Activated CD8-positive, alpha-beta memory T cell treated with anti-CD3 and anti-CD28 coated beads, Interleukin-2, amount 50 U/mL, for 24 hours (primary cell): ENCODE results near the gene GNA14.
"Not testable (repeated sequence)": the region's sequence is repeated elsewhere in the genome, so short reads cannot be mapped to it uniquely, and the experiment has no call there.

Source experiments
- DNase-seq: peaks from one replicate; pipeline ENCODE4 v3.0.0-alpha.2; 2020; ENCODE audit errors: extremely low read depth

GNA14 gene

DNA sequence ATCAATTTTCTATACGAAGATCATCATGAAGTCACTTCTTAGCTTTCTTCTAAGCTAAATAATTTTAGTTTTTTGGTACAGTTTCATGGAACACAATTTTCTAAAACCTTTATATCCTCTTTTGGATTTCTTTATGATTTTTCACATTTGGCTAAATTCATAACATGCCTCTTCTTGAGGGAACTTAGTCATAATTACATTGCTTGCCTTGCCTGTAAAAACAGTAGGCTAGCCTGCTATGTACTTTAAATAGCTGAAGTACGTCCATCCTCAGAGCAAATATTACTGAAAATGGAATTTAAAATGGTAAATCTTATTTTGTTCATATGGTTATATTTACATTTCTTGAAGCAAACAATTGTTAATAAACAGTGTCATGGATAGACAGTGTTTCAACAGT is 245.8 kb downstream of the GNA14 start:
- no peak for DNase-seq

DNA sequence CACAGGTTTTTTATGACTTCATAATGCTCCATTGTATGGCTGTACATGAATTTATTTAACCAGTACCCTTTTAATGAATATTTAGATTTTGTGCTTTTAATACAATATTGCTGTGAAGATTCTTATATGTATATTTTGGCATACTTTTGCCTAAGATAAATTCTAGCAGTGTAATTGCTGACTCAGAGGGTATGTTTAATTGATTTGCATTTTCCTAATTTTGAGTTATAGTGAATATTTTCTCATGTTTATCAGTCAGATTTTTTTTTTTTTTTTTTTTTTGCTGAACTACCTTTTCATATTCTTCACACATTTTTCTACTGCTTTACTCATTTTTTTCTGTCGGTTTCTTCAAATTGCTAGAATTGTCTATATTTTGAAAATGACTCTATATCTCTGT is 248.2 kb downstream of the GNA14 start:
- no peak for DNase-seq

DNA sequence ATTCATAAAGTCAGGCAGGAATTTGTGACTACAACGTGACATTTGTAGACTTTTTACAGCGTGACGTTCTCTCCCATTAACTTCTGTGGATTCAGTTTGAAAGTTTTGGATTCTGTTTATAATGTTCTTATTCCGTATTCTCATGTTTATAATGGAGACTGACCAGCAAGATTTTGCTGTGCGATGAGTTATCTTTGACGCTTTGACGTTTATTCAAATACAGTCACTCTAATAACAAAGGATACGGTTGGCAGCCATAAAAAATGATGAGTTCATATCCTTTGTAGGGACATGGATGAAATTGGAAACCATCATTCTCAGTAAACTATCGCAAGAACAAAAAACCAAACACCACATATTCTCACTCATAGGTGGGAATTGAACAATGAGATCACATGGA is 249.5 kb downstream of the GNA14 start:
- not testable (repeated sequence) for DNase-seq

DNA sequence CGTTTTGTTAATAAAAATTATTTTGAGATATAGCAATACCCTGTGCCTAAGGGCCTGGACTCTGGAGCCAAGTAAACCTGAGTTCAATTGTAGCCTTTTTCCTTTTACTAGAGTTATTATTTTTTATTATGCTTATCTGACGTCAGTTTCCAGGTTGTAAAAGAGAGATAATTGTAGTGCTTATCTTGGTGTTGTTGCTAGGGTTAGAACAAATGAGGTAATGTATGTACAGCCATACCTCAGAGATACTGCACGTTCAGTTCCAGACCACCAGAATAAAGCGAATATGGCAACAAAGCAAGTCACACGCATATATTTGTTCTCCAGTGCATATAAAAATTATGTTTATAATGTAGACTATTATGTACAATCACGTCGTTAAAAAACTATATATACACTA is 255.8 kb downstream of the GNA14 start:
- DNase-seq: no peak

DNA sequence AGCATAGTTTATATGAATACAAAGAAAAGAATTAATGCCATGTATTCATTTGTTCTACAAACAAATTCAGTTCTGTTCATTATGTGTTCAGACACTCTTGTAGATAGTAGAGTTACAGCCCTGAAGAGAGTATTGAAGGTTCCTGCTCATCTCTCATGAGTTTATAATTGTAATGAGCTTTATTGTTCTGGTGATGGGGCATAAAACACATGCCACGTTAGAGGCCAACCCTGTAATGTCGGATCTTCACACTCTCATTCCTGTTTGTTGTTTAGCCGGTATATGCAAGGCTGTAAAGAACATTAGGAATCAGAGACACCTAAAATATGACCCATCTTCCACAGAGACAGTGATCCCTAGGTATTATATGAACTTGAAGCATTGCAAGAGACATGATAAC is 256.3 kb downstream of the GNA14 start:
- no peak for DNase-seq

DNA sequence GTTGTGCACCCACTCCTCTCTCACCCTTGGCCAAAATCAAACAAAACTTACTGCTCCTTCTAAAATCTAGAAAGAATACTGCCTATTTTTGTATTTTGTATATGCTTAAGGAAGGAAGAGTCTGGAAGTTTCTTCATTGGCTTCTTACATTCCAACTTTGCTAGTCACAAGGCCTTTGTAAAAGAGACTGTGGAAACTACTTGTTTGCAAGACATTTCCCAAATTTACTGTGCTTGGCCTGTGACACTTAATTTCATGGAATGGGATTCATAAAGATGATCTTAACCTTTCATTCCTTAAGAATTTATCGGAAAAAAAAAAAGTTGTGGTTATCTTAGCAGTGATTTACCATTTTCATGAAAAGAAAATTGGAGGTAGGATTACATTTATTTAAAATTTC is 261.9 kb downstream of the GNA14 start:
- no peak for DNase-seq

DNA sequence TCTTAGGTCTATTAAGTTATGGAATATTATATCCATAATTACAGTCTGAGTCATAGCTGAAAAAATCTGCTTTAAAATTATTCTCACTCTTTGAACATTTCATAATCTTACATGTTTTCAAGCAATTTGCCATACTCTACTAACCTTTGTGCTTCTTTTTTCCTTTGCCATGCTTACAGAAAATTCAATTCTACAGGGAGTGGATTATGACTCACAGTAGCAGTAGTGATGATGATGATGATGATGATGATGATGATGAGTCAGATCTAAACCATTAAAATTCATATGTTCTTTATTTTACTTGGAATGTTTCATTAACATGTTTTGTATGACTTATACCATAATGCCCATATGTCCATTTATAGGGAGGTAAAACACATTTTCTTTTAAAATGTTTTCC is 263.7 kb downstream of the GNA14 start:
- no peak for DNase-seq

DNA sequence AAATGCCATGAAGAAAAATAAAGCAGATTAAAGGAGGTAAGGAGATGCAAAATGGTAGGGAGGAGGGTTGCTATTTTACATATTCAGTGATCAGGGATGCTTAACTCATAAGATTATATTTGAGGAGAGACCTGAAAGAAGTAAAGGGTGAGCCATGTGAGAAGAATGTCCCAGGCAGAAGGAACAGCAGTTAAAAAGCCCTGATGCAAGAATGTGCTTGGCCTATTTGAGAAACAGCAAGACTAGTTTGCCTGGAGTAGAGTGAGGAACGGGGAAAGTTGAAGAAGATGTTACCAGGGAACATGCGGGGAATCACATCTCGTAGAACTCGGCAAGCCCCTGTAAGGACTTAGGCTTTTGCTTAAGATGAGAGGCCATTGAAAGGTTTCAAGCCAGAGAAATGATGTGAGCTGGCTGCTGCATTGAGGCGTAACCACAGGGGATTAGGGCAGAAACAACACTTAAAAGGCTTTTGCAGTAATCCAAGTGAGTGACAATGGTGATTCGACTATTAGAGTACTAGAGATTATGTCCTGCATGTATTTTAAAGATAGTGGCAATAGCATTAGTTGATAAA is 272.1 kb downstream of the GNA14 start:
- DNase-seq: no peak

DNA sequence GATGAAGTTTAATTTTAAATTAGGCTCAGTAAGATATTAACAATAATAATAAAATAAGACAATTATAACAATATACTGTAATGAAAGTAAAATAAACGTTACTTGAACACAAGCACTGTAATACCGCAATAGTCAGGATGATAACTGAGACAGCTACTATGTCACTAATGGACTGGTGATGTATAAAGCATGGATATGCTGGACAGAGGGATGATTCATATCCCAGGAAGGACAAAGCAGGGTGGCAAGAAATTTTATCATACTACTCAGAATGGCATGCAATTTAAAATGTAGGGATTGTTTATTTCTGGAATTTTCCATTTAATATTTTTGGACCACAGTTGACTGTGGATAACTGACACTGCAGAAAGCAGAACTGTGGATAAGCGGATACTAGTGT is 273.9 kb downstream of the GNA14 start:
- no peak for DNase-seq
